ENCODE results near the gene TXN. TPM values are rescaled to one million over a fixed set of nuclear protein-coding genes. Genes with fewer than 3 reads are reported as not detected.

TXN gene
- total RNA-seq, 1 experiment from 2014 or later = 280 TPM

GRCh38 chr9:110208031-110208430, 48.3 kb downstream of the TXN start, which contains the start of gene C9orf152:
Gene C9orf152, minus strand, starts transcription at chr9:110208159. Its CDS starts 580 bp downstream, at chr9:110207579.
- H3K18ac ChIP-seq (ENCODE audit: insufficient read length, low read depth, low read length) = no peak within 1 kb of the TSS
- H2BK120ac ChIP-seq (ENCODE audit: low read depth, low read length, poor library complexity, severe bottlenecking) = no peak within 1 kb of the TSS
- no peak within 1 kb of the TSS for H2BK15ac ChIP-seq (ENCODE audit: low read depth, low read length)
- Mint-ChIP-seq H3K27ac (no peak within 1 kb of the TSS), H3K4me1 (peaks cover 0 to 2% of the 10 kb centered on the region in 2 experiments; a peak in 1 of 4 replicates), H3K9me3 (peaks cover 3 to 6% of the 10 kb centered on the region in 2 experiments; a peak in 4 of 5 replicates), H3K4me3 (no peak within 1 kb of the TSS; a peak in 1 of 5 replicates), H3K27me3 (ENCODE audit: low read depth) (peaks cover 5% of the 10 kb centered on the region), H3K36me3 (ENCODE audit: insufficient read depth in 1 of 3, low read depth in 3 of 3) (peaks cover 0 to 6% (median 2%) of the 10 kb centered on the region in 3 experiments; a peak in 2 of 7 replicates)
- WGBS (ENCODE audit: extremely low coverage, insufficient read length, low lambda C conversion rate) = no CpG with 5 or more reads among the region's 9 CpGs
- TF ChIP-seq CTCF (conservative IDR thresholded peaks at IDR 0.05) = no peak
- H3K27me3 ChIP-seq (ENCODE audit: insufficient read depth, low read length) = no peaks in the 10 kb centered on the region
- no peaks in the 10 kb centered on the region for H3K79me2 ChIP-seq (ENCODE audit: insufficient read depth, low read length)
- H3K4me1 ChIP-seq (ENCODE audit: insufficient read depth, low read length) = no peaks in the 10 kb centered on the region
- H2AFZ ChIP-seq (ENCODE audit: low read length) = no peak within 1 kb of the TSS
- no peak within 1 kb of the TSS; the same call in 1 of the 2 replicates for H3K14ac ChIP-seq (ENCODE audit: insufficient read depth, low read length)
- H3K4me2 ChIP-seq (ENCODE audit: insufficient read depth, insufficient read length, low read length) = no peak within 1 kb of the TSS
- no peak within 1 kb of the TSS for H3K9ac ChIP-seq (ENCODE audit: extremely low read depth, insufficient read length, low read length)
- DNase-seq = no peak
- no peak within 1 kb of the TSS for H3K4ac ChIP-seq (ENCODE audit: low read depth, low read length)
- H4K20me1 ChIP-seq (ENCODE audit: control insufficient read depth, insufficient read depth, insufficient read length) = no peaks in the 10 kb centered on the region
- H3T11ph ChIP-seq (ENCODE audit: low read length) = no peak within 1 kb of the TSS
- H4K8ac ChIP-seq (replicated peaks; ENCODE audit: insufficient read length, low read depth, low read length) = no peak within 1 kb of the TSS
- no peak within 1 kb of the TSS for H3K56ac ChIP-seq (ENCODE audit: insufficient read length, low read depth, low read length)
- H3K79me1 ChIP-seq (ENCODE audit: insufficient read depth, low read depth, low read length, poor library complexity, severe bottlenecking) = no peaks in the 10 kb centered on the region
- no peak within 1 kb of the TSS for H2BK12ac ChIP-seq (ENCODE audit: insufficient read length, low read depth, low read length)
- no peaks in the 10 kb centered on the region for H3K9me3 ChIP-seq (ENCODE audit: control insufficient read depth, low read depth, low read length)
- no peaks in the 10 kb centered on the region for H3K23me2 ChIP-seq (ENCODE audit: insufficient read length, low read depth, low read length, poor library complexity, severe bottlenecking)
- no peak within 1 kb of the TSS for H4K91ac ChIP-seq (ENCODE audit: insufficient read length, low read depth, low read length)
- no peak within 1 kb of the TSS for H2AK5ac ChIP-seq (ENCODE audit: insufficient read length, low read length)
- no peak within 1 kb of the TSS for H4K5ac ChIP-seq (ENCODE audit: insufficient read length, low read depth, low read length)
- H3K27ac ChIP-seq (ENCODE audit: insufficient read length, low read depth, low read length) = no peak within 1 kb of the TSS
- no peak within 1 kb of the TSS for H3K23ac ChIP-seq (ENCODE audit: insufficient read length, low read depth, low read length)
- H2BK5ac ChIP-seq (ENCODE audit: insufficient read length, low read length) = no peak within 1 kb of the TSS
- no peak within 1 kb of the TSS for H2BK20ac ChIP-seq (ENCODE audit: low read depth, low read length, poor library complexity, severe bottlenecking)

Data from H9 (cell line).